Gastroesophageal sphincter (tissue), 4 donors: Measurements from ENCODE around the gene RNF126. TPM values are rescaled to one million over a fixed set of nuclear protein-coding genes. Genes with fewer than 3 reads are reported as not detected.

ENCODE experiments used
- ATAC-seq: fragments of 150-250 bp; one replicate; pipeline ENCODE4 v1.9.1; 2016; ENCODE audit warnings: mild to moderate bottlenecking, moderate library complexity
- H3K27ac ChIP-seq, 4 donors: fragments of 200-600 bp; sonication (generic) in 3 of 4; 1 replicate in 3 of 4; 2 replicates in 1 of 4; pipeline ENCODE4 v1.5.1; 2016 to 2019
- H3K27me3 ChIP-seq: fragments of 200-600 bp; sonication (generic); one replicate; pipeline ENCODE4 v1.5.1; 2019
- H3K36me3 ChIP-seq, 2 donors: fragments of 200-600 bp; sonication (generic); one replicate each; pipeline ENCODE4 v1.5.1; 2019; ENCODE audit warnings: control low read depth in 1 of 2
- H3K4me1 ChIP-seq, 3 donors: fragments of 200-600 bp; sonication (generic); 1 replicate in 2 of 3; 2 replicates in 1 of 3; pipeline ENCODE4 v1.5.1; 2016 to 2019; ENCODE audit warnings: control low read depth in 2 of 3
- H3K4me3 ChIP-seq, 2 donors: fragments of 200-600 bp; sonication (generic); one replicate each; pipeline ENCODE4 v1.5.1; 2019; ENCODE audit warnings: mild to moderate bottlenecking in 1 of 2, moderate library complexity in 1 of 2
- H3K9me3 ChIP-seq, 3 donors: fragments of 200-600 bp; sonication (generic); one replicate each; pipeline ENCODE4 v1.5.1; 2017 to 2019; ENCODE audit warnings: control low read depth in 2 of 3
- CTCF ChIP-seq, 4 experiments: fragments of 200-600 bp in 2 of 4; fragments of 450-650 bp in 2 of 4; sonication (generic) in 1 of 4; IDR thresholded peaks; one replicate each; pipeline ENCODE4 v1.5.1; 2017 to 2019; ENCODE audit warnings: antibody characterized with exemption in 4 of 4, mild to moderate bottlenecking in 2 of 4, moderate library complexity in 2 of 4
- EP300 ChIP-seq: sonication (generic); formaldehyde crosslinking; IDR thresholded peaks from one replicate; pipeline ENCODE4 v1.6.1; 2017; ENCODE audit warnings: antibody characterized with exemption, mild to moderate bottlenecking
- POLR2A ChIP-seq, 2 donors: fragments of 450-650 bp; IDR thresholded peaks; one replicate each; pipeline ENCODE4 v1.6.1; 2017; ENCODE audit warnings: antibody characterized with exemption in 2 of 2, mild to moderate bottlenecking in 2 of 2, moderate library complexity in 1 of 2
- POLR2AphosphoS5 ChIP-seq: sonication (generic); formaldehyde crosslinking; IDR thresholded peaks from one replicate; pipeline ENCODE4 v1.6.1; 2017; ENCODE audit warnings: antibody characterized with exemption
- WGBS, 2 donors: methylation state at CpG; one replicate each; pipeline ENCODE4 v1.1.5; 2018; ENCODE audit warnings: low coverage in 1 of 2; 5-methylcytosine and 5-hydroxymethylcytosine counted together
- total RNA-seq, 4 donors: library from RNA; depleted of rRNA; stranded (reverse); fragments of >200 nt; gene quantifications; one replicate each; pipeline ENCODE4 v1.1.0, GENCODE V29; 2016

RNF126 gene
- 10 to 100 TPM; 47.7 to 57.9 (median 52.0) TPM for total RNA-seq

GRCh38 chr19:662962-663681, at the start of gene RNF126:
Gene RNF126, minus strand, starts transcription at chr19:663214. Its CDS starts 93 bp downstream, at chr19:663121.
- Histone ChIP-seq H3K27ac (peak within 1 kb of the TSS; percentile 83 to 96 (median 90)), H3K9me3 (no peaks in the 10 kb centered on the region), H3K4me3 (peak within 1 kb of the TSS; percentile 79 to 88), H3K4me1 (peaks cover 0 to 65% (median 46%) of the 10 kb centered on the region in 3 donors), H3K36me3 (peaks cover 0 to 8% of the 10 kb centered on the region in 2 donors), H3K27me3 (no peaks in the 10 kb centered on the region)
- peak; percentile 88 for ATAC-seq
- TF ChIP-seq POLR2AphosphoS5 (peak; percentile 81), EP300 (no peak), CTCF (IDR thresholded peaks at IDR 0.05) (peak in 1 of 4 experiments; percentile 8), POLR2A (IDR thresholded peaks at IDR 0.05) (peak; percentile 41 to 84)
- WGBS, 2 donors, result 0% methylated on average over 4 to 13 of the region's 97 CpGs

- Histone ChIP-seq H3K36me3 (peaks cover 0 to 13% of the 10 kb centered on the region in 2 donors), H3K4me1 (peaks cover 0 to 42% (median 12%) of the 10 kb centered on the region in 3 donors), H3K27me3 (peaks cover 11% of the 10 kb centered on the region), H3K9me3 (peaks cover 0 to 6% (median 0%) of the 10 kb centered on the region in 3 donors), H3K4me3 (peak overlapping the region in 1 of 2 donors; percentile 82), H3K27ac (peak overlapping the region in 3 of 4 donors; percentile 81 to 93 (median 90))
- ATAC-seq, result no peak
- 72 to 88% methylated on average over 5 to 7 of the region's 8 CpGs for WGBS, 2 donors
- TF ChIP-seq EP300 (no peak), POLR2A (IDR thresholded peaks at IDR 0.05) (no peak), CTCF (IDR thresholded peaks at IDR 0.05) (no peak), POLR2AphosphoS5 (no peak)
These were observed 48.2 kb upstream of the RNF126 start for GRCh38 chr19:711254-711653.

- no peak for ATAC-seq
- peak overlapping the region in 1 of 2 donors; percentile 82 for H3K4me3 ChIP-seq
- H3K36me3 ChIP-seq, result peaks cover 0 to 13% of the 10 kb centered on the region in 2 donors
- peaks cover 0 to 42% (median 12%) of the 10 kb centered on the region in 3 donors for H3K4me1 ChIP-seq
- WGBS, 2 donors, result 43 to 49% methylated on average over 13 to 14 of the region's 21 CpGs
- peaks cover 11% of the 10 kb centered on the region for H3K27me3 ChIP-seq
- no peak for TF ChIP-seq POLR2A (IDR thresholded peaks at IDR 0.05)
- peaks cover 0 to 6% (median 0%) of the 10 kb centered on the region in 3 donors for H3K9me3 ChIP-seq
- peak overlapping the region in 3 of 4 donors; percentile 81 to 93 (median 90) for H3K27ac ChIP-seq
These were observed 47.8 kb upstream of the RNF126 start for GRCh38 chr19:710767-711166.

GRCh38 chr19:709965-710571, 47.1 kb upstream of the RNF126 start:
- ATAC-seq, result peak; percentile 45
- TF ChIP-seq POLR2A (IDR thresholded peaks at IDR 0.05), result peak in 1 of 2 donors; percentile 13
- TF ChIP-seq POLR2AphosphoS5, result no peak
- WGBS, 2 donors, result no CpG with 5 or more reads among the region's 27 CpGs
- peaks cover 0 to 1% (median 0%) of the 10 kb centered on the region in 3 donors for H3K9me3 ChIP-seq
- peaks cover 0 to 7% of the 10 kb centered on the region in 2 donors for H3K36me3 ChIP-seq
- H3K4me1 ChIP-seq, result peaks cover 0 to 42% (median 12%) of the 10 kb centered on the region in 3 donors
- H3K27ac ChIP-seq, result peak overlapping the region; percentile 16 to 93 (median 86)
- peaks cover 11% of the 10 kb centered on the region for H3K27me3 ChIP-seq
- H3K4me3 ChIP-seq, result peak overlapping the region; percentile 73 to 82

- peak; percentile 11 for ATAC-seq
- H3K4me1 ChIP-seq, result peaks cover 0 to 45% (median 12%) of the 10 kb centered on the region in 3 donors
- no peaks in the 10 kb centered on the region for H3K36me3 ChIP-seq
- H3K27ac ChIP-seq, result peak overlapping the region; percentile 16 to 93 (median 86)
- peaks cover 14% of the 10 kb centered on the region for H3K27me3 ChIP-seq
- TF ChIP-seq POLR2A (IDR thresholded peaks at IDR 0.05), result no peak
- H3K4me3 ChIP-seq, result peak overlapping the region; percentile 73 to 82
- H3K9me3 ChIP-seq, result no peaks in the 10 kb centered on the region
- no CpG with 5 or more reads among the region's 78 CpGs for WGBS, 2 donors
These were observed 46.4 kb upstream of the RNF126 start for GRCh38 chr19:709196-709964.
